GM12872 (cell line): ENCODE measurements around the gene COA4.

ENCODE experiments used
- CTCF ChIP-seq: IDR thresholded peaks from 3 replicates; pipeline ENCODE4 v1.5.1; 2011; ENCODE audit warnings: low read depth, mild to moderate bottlenecking, low read length, moderate library complexity; ENCODE audit not compliant: insufficient read depth

Gene COA4

DNA sequence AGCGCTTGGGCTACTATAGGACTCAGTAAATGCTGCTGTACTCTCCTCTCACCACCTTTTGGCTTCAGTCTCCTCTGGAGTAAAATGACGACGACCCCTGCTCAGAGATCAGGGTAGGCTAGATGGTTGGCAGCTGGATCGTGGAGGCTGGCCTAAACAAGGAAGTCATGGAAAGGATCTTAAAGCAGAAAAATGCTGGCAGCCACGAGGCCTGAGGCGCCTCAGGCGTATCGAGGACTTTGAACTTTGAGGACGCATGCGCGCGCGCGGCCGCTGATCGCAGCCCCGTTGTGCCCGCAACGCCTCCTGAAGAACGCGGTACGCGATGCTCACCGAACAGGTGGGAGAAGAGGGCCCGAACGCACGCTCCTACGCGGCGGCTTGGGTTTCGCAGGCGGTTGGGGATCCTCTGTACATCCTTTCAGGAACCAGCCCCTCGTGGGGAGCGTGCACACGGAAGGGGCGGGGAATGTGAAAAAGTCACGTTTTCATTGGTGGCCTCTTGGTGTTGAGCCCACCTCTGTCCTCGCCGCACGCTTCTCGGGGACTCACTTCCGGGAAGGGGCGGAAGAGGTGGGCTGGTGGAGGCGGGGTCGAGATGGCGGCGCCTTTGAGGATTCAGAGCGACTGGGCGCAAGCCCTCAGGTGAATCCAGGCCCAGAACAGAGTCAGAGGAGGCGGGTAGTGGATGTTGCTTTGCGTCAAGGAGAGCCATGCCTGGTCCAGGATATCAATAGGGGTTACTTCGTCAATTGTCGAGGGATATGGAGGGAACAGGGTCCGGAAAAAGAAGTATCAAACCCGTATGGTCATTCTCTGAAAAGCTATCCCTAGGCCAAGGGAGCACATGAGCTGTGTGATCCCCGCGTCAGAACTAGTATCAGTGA lies at the start of gene COA4, which contains the start of gene PAAF1:
Gene COA4 (minus strand): TSS at position 423 of the 887 bp plus-strand sequence. CDS start 3,468 bp downstream, outside the sequence.
Gene PAAF1 (plus strand): TSS at position 576 of the 887 bp plus-strand sequence. CDS start 23 bp downstream, at position 599.
- no peak for TF ChIP-seq CTCF

DNA sequence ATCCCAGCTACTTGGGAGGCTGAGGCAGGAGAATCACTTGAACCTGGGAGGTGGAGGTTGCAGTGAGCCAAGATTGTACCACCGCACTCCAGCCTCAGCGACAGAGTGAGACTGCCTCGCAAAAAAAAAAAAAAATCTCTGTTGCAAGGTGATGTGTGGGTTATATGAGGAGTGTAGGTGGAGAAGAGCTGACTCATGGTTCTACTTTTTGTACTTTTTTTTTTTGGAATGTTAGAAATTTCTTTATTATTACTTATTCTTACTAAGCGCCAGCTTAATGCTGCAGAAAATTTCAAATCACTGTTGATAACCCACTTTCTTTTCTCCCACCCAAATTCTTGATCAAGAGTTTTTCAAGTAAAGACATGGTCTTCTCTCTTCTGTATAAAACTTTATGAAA lies 44.5 kb upstream of the COA4 start:
- no peak for TF ChIP-seq CTCF

- TF ChIP-seq CTCF: no peak
Measured at GRCh38 chr11:73916435-73916834, 39.8 kb upstream of the COA4 start.

DNA sequence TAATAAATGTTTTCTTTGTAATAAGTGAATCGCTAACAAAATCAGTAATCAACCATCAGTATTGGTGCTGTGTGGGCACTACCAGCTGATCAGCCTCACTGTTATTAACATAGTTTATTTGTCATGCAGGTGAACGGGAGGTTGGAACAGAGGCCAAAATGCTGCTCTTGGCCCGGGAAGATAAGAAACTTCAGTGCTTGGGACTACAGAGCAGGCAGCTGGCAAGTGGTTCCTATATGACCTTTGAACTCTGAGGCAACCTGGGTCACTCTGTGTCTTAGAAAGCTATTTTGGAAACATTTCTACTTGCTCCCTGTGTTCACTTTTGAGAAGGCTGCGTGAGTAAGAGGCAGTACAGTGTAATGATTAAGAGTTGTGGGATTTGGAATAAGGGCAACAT lies 37.6 kb upstream of the COA4 start:
- no peak for TF ChIP-seq CTCF

DNA sequence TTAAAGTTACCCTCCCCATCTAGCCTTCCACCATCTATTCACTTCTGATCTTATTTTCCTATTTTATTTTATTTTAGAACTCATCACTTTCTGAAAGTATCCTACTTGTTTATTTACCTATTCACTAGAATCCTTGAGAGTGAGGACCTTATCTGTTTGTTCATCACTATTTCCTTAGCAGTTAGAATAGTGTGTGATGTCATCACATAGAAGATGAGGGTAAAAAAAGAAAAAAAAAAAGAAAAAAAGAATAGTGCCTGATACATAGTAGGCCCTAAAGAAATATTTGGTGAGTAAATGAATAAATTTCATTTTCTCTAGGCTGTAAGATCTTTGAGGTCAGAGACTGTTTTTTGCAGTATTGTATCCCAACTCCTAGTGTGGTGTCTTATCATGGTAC lies 36.8 kb upstream of the COA4 start:
- TF ChIP-seq CTCF: no peak

GRCh38 chr11:73912026-73912425 lies 35.4 kb upstream of the COA4 start:
- no peak for TF ChIP-seq CTCF

DNA sequence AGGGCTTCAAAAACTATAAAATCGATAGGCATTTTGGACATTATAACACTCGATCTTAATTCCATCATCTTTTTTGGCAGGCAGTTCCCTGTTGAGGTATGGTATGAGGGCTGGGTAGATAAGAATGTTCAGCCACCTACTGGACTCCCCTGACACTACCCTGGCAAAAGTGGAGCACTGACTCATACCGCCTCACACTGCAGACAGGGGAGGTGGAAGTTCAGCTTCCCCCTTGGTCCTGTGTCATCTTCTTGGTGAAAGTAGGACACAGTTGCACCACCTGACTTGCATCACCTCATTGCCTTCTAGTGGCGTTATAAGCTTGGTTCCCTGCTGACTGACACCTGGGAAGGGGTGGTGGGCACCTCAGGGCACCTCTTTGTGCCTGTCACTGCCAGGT lies 30.5 kb upstream of the COA4 start:
- TF ChIP-seq CTCF: no peak
